KOPT-K1 (cell line): ENCODE results near the gene HOXD11.

Experiments
- H3K27ac ChIP-seq: fragments of 200-600 bp; sonication (generic); 2 replicates; pipeline ENCODE4 v1.5.1; 2016; ENCODE audit warnings: antibody characterized with exemption, mild to moderate bottlenecking, low read depth, low read length; ENCODE audit not compliant: poor library complexity, severe bottlenecking
- H3K36me3 ChIP-seq: fragments of 200-600 bp; sonication (generic); 2 replicates; pipeline ENCODE4 v1.5.1; 2017; ENCODE audit warnings: antibody characterized with exemption, mild to moderate bottlenecking, low read length, moderate library complexity; ENCODE audit not compliant: insufficient read depth
- H3K9me3 ChIP-seq: fragments of 200-600 bp; sonication (generic); 2 replicates; pipeline ENCODE4 v1.5.1; 2017; ENCODE audit warnings: antibody characterized with exemption, low read length, mild to moderate bottlenecking; ENCODE audit not compliant: insufficient read depth, poor library complexity, severe bottlenecking

Gene HOXD11

DNA sequence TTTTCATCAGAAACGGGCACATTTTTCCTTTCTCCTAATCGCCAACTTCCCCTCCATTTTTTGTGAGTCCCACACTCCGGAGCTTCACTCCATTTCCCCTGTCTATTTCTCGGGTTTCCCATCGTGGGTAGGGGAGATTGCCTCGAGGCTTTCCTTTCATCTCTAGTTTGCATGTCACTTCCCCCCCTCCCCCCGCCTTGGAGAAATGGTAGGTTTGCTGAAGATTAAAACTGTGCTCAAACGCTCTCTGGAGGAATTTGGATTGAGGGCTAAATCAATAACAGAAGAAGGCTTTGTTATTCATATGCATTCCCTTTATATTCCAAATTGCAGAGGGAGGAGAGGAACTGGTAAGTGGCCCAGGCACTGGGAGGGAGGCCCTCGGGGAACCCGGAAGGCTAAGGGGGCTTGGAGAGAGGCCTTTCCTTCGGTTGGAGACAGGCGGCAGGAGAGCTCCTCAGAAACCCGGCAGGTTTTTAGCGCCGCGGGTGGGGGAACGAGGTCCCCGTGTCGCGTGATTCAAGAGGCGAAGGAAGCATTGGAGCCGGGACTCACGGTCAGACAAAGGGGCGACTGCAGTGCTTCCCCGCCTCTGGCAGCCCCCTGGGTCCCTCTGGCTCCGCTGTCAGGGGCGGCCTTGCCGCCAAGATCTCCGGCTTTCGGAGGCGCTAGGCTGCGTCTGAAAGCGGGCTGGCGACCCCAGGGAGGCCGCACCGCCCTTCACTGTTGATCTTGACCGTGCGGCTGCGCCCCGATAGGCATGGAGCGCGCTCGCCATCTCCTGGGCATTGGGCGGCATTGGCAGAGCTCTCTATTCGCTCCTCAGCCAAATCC lies 9.9 kb upstream of the HOXD11 start:
- Histone ChIP-seq H3K36me3 (no peaks in the 10 kb centered on the region), H3K9me3 (no peaks in the 10 kb centered on the region), H3K27ac (peak overlapping the region; percentile 10)

- H3K9me3 ChIP-seq = no peaks in the 10 kb centered on the region
- H3K27ac ChIP-seq = no peak overlapping the region
- no peaks in the 10 kb centered on the region for H3K36me3 ChIP-seq
Observed at GRCh38 chr2:176097820-176098365, 9.2 kb upstream of the HOXD11 start.

DNA sequence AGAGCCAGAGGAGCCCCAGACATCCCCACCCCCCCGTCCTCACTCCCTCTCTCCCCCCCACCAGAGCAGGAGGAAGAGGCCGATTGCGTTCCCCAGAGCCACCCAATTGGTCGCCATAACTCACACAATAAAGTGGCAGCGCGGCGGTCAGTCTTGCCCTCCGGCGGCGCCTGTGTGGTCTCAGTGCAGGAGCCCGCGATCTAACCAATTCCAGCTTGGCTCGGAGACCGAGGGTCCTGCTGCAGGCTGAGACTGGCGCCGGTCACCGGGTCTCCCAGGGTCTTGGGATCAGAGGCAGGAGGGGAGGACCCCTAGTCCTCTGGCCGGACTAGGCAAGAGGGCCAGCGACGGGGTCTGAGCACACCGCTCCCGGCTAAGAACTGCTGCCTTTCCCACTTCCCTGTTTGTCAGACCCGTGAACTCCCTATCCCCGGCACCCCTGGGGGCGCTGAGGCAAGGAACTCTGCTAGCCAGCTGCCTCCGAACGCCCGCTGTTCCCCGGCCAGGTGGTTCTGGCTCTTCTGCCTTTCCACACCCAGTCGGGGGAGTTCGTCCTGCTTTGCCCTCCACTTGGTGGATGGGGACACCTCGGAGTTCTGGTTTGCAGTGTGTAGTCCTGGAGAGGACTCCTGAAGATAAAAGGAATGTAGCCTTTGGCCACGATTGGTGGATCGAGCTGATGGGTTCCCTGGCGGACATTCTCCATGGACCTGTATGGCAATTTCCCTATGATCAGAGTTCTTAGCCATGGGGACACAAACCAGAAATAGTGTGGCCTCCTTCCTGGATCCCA lies 8.5 kb upstream of the HOXD11 start:
- Histone ChIP-seq H3K27ac (no peak overlapping the region), H3K36me3 (no peaks in the 10 kb centered on the region), H3K9me3 (no peaks in the 10 kb centered on the region)

DNA sequence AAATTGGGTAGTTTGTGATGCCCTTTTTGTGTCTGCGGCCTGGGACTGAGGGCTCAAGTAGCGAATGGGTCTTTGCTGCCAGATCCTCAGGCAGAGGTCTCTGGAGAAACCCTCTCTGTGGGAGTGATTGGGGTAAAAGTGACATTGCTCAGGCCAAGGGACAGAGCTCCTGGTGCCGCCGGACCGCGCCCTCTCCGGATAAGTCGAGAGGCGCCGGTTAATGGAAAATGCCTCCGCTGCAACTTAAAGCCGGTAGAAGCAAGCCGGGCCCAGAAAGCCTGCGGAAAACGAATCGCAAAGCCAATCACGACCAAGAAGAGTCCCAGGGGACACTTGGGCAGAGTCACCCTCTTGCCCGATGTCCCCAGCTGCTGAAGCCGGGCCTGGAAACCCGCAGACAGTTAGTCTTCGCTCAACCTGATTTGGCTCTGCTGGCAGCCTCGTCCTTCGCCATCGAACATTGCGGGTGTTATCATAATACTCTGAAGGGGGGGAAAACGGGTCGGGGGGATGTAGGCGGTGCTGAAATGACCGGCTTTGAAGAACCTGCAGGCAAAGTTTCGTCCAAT lies 7.8 kb upstream of the HOXD11 start:
- Histone ChIP-seq H3K27ac (no peak overlapping the region), H3K36me3 (no peaks in the 10 kb centered on the region), H3K9me3 (no peaks in the 10 kb centered on the region)

DNA sequence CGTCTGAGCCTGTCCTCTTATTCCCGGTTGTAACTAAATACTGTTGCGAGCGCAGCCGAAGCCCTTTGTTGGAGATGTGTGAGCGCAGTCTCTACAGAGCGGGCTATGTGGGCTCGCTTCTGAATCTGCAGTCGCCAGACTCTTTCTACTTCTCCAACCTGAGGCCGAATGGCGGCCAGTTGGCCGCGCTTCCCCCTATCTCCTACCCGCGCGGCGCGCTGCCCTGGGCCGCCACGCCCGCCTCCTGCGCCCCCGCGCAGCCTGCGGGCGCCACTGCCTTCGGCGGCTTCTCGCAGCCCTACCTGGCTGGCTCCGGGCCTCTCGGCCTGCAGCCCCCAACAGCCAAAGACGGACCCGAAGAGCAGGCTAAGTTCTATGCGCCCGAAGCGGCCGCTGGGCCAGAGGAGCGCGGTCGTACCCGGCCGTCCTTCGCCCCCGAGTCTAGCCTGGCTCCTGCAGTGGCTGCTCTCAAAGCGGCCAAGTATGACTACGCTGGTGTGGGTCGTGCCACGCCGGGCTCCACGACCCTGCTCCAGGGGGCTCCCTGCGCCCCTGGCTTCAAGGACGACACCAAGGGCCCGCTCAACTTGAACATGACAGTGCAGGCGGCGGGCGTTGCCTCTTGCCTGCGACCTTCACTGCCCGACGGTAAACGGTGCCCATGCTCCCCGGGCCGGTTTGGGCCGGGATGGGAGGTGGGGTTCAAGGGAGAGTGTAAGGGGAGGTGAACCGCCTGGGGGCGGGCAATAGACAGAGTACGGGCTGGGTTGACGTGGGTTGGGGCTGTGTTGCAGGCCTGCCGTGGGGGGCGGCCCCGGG lies 7.1 kb upstream of the HOXD11 start, which contains the start of gene HOXD12:
TSS of gene HOXD12 (plus strand) at position 68 of the 819 bp plus-strand sequence. CDS start at position 75, 7 bp downstream.
- no peaks in the 10 kb centered on the region for H3K36me3 ChIP-seq
- no peak within 1 kb of the TSS for H3K27ac ChIP-seq
- H3K9me3 ChIP-seq = no peaks in the 10 kb centered on the region

DNA sequence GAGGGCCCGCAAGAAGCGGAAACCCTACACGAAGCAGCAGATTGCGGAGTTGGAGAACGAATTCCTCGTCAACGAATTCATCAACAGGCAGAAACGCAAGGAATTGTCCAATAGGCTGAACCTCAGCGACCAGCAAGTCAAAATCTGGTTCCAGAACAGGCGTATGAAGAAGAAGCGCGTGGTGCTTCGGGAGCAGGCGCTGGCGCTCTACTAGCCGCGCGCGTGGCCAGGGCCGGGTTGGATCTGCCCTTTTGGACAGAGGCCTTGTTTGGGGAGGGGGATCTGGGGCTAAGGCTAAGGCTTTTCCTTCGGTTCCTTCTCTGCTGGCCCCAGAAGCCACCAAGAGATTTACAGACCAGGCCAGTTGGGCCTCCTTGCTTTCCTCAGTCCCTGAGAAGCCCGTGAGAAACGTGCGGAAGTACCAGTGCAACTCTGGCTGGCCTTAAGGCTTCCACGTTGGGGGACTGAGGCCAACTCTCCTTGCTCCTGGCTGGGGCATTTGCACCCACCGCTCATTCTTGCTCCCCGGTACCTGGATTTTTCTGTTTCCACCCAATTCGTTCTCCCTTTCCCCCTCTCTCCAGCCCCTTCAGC lies 6.4 kb upstream of the HOXD11 start:
- no peaks in the 10 kb centered on the region for H3K36me3 ChIP-seq
- no peak overlapping the region for H3K27ac ChIP-seq
- no peaks in the 10 kb centered on the region for H3K9me3 ChIP-seq

DNA sequence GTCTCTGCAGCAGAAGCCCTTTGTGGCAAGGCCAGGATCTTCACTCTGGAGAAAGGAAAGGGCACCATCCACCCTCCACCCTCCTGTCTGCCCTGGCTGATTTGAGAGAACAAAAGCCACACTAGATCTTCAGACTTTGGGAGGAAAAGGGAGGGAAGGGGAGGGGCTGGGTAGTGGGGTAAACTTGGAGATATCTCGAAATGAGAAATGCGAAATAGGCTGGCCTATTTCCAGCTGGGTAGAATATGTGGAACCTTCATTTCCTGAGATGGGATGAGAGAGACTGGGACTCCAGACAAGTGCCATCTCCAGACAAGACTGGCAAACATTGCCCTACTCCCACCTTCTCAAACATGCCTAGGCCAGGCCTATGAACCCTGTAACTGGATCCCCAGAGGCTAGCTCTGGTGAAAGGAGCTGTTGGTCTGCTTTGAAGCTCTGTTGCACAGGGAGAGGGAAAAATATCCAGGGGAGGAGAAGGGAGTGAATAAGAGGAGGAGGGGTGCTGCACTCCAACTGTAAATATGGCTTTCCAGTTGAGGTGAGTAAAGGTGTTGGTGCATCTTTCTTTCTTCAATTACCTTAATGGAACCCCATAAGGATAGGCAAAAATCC lies 5.8 kb upstream of the HOXD11 start:
- no peaks in the 10 kb centered on the region for H3K9me3 ChIP-seq
- no peak overlapping the region for H3K27ac ChIP-seq

GRCh38 chr2:176101842-176102241 lies 5.2 kb upstream of the HOXD11 start:
- Histone ChIP-seq H3K27ac (no peak overlapping the region), H3K9me3 (no peaks in the 10 kb centered on the region), H3K36me3 (no peaks in the 10 kb centered on the region)

More for the DNA sequence above, 5.8 kb upstream of the HOXD11 start:
- H3K36me3 ChIP-seq = no peaks in the 10 kb centered on the region

DNA sequence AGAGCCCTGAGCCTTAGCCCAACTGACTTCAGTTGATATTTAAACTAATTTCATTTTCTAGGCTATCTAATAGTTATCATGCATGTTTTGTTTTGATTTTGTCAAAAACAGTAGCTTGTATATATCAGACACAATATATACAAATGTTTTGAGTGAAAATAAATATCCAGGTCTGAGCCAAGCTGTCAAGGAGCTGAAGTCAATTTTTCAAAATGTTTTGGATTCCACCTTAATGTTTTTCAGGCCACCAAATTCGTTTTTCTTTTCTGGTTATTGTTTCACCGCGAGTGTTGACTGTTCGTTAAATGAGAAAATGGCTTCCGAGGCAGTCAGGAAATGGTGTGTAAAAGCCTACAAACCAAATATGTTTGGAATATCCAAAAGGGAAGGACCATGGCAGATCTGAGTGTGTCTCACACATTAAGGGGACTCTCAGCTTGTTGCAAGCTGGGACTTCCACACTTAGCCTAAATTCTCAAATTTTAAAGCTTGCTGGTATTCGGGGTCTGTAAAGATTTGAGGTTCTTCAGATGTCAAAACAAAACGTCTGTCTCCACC lies 4.7 kb upstream of the HOXD11 start:
- H3K27ac ChIP-seq = no peak overlapping the region
- no peaks in the 10 kb centered on the region for H3K36me3 ChIP-seq
- no peaks in the 10 kb centered on the region for H3K9me3 ChIP-seq

DNA sequence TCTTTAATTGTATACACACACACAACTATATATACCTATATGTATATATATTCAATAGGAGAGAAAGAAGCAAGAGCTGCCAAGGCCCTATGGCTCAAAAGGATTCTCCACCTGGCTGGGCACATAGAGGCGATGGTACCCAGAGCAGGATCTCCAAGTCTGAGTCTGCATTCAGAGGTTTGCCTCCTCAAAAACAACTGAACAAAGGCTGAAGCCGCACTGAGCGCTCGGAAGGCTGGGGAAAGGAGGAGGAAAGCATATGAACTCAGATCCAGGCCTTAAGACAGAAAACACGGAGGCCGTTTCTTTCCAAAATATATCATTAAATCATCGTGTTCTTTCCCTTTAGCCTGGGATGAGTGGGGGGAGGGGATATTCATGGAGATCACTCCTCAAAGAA lies 3.9 kb upstream of the HOXD11 start:
- Histone ChIP-seq H3K9me3 (no peaks in the 10 kb centered on the region), H3K27ac (no peak overlapping the region), H3K36me3 (no peaks in the 10 kb centered on the region)

DNA sequence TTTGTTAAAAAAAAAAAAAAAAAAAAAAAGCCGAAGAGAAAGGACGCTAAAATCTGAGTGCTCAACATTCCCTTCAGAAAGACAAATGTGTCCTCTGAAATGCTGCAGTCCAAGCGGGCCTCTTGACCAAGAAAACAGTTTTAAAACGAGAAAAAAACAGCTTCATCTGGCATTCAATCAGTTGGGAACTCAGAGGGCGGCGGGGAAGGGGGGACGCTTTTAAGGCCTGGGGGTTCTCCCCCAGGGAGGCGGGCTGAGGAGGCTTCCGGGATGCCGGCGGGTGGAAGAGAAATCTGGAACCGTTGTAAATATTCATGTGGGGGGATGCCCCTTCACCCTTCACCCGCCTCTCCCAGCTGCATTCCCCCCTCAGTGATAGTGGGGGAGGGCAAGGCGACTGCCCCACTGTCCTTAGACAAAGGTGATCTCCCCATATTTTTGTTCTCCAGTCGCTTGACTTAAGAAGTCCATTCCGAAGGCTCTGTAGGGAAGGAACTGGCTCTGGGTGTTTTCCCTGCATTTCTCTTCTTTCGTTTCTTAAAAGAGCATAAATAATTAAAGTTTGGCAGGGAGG lies 3.3 kb upstream of the HOXD11 start:
- H3K9me3 ChIP-seq = no peaks in the 10 kb centered on the region
- H3K36me3 ChIP-seq = no peaks in the 10 kb centered on the region
- no peak overlapping the region for H3K27ac ChIP-seq

GRCh38 chr2:176104316-176105077 lies 2.6 kb upstream of the HOXD11 start:
- Histone ChIP-seq H3K27ac (no peak overlapping the region), H3K36me3 (no peaks in the 10 kb centered on the region), H3K9me3 (no peaks in the 10 kb centered on the region)
